Fibroblast of mammary gland (primary cell): Measurements from ENCODE around the gene TEX26.

Experiments used
- DNase-seq: peaks from one replicate; pipeline ENCODE4 v3.0.0-alpha.2; 2010; ENCODE audit warnings: low read depth
- H3K4me3 ChIP-seq: 2 replicates; pipeline ENCODE4 v1.5.1; 2011; ENCODE audit warnings: low read depth, mild to moderate bottlenecking, low read length, moderate library complexity; ENCODE audit not compliant: control insufficient read depth
- TF ChIP-seq, protein P1 (sequence below): conservative IDR thresholded peaks from 2 replicates; pipeline ENCODE4 v1.5.1; 2011; ENCODE audit warnings: low read depth, low read length, inconsistent platforms; ENCODE audit not compliant: control insufficient read depth, insufficient read depth

The TEX26 gene

DNA sequence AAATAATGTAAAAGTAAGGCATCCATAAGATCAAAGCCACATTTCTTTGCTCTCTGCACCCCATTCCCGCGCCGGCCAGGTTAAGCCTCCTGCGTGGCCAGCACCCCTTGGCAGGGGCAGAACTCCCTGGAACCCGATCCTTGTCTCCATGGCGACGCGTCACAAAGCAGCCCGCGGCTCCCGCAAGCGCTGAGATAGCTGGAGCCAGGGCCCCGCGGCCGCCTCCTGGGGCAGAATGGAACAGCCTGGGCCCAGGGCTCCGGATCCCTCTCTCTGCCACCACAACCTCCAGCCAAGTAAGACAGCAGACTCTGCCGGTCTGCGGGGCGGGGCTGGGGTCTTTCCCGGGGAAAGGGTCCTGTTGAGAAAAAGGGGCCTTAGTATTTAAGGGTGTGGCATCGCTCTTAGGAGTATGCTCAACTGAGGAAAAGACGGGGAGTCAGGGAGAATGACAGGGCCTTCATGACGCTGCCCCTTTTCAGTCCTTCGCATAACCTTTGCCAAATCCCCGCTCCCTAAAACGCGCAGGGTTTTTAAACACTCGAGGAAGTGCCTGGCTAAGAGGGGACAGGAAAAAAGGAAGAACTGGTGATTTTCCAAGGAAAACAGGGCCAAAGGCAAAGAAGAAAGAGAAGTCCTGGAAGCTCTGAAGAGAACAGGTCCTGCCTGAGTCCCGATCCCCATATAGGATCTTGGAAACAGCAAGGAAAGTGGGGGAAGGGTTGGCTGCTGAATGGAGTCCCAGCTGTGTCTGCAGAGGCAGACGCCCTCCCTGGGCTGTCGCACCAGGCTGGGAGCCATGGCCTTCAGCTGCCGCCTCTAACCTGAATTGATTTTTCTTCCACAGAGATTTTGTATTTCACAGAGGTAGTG is at the start of gene TEX26:
TEX26 (plus strand) TSS at position 176 of the 873 bp plus-strand sequence; CDS start at position 236, 60 bp downstream.
- H3K4me3 ChIP-seq = no peak within 1 kb of the TSS

DNA sequence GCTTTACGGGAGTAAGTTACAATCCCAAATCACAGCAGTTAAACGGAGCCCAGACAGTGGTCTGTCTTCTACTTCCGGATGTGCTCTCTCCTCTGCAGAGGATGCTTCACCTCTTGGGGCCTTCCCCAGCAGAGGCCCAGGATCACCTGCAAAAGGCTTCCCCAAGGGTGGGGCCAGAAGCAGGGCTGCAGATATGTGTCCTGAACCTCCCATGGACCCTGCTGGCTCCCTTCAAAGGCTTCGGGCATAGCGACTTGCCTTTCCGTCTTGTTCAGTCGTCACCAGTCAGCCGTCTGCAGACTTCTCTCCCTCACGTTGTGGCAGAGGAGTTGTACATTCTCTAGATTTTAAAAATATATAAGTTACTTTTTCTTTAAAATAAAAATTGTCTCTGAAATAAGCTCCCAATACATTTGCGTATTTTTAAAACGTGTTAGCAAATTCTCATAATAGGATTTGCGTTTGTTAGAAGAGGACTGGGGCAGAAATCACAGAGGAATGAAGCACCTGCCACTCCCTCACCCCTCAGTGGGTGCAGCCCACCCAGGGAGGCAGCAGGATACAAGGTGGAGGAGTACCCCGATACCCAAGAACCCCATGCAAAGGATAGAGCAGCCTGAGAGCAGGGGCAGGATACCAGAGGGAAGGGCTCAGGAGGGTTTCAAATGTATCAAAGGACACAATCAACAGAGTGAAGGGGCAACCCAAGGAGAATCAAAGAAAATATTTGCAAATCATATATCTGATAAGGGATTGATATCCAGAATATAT is 49.3 kb upstream of the TEX26 start:
- TF ChIP-seq, protein P1, sequence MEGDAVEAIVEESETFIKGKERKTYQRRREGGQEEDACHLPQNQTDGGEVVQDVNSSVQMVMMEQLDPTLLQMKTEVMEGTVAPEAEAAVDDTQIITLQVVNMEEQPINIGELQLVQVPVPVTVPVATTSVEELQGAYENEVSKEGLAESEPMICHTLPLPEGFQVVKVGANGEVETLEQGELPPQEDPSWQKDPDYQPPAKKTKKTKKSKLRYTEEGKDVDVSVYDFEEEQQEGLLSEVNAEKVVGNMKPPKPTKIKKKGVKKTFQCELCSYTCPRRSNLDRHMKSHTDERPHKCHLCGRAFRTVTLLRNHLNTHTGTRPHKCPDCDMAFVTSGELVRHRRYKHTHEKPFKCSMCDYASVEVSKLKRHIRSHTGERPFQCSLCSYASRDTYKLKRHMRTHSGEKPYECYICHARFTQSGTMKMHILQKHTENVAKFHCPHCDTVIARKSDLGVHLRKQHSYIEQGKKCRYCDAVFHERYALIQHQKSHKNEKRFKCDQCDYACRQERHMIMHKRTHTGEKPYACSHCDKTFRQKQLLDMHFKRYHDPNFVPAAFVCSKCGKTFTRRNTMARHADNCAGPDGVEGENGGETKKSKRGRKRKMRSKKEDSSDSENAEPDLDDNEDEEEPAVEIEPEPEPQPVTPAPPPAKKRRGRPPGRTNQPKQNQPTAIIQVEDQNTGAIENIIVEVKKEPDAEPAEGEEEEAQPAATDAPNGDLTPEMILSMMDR = no peak
- no peak overlapping the region for H3K4me3 ChIP-seq
- no peak for DNase-seq

More for the DNA sequence above, at the start of gene TEX26:
- no peak for DNase-seq
- TF ChIP-seq, protein P1 = no peak

DNA sequence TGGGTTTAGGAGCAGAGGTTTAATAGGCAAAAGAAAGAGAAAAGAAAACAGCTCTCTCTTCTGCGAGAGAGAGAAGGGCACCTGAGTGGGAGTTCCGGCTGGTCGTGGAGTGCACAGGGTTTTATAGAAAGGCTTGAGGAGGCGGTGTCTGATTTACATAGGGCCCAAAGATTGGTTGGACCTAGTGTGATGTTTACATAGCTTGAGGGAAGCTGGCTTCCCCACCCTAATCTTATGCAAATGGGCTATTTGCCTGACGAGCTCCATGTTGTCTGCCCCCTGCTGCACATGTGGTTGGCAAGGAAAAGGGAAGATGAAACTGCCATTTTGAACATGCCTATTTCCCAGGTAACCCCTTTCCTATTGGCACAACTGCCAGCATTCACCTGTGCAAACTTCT is 47.9 kb upstream of the TEX26 start:
- DNase-seq = no peak
- TF ChIP-seq, protein P1 = no peak
- no peak overlapping the region for H3K4me3 ChIP-seq

DNA sequence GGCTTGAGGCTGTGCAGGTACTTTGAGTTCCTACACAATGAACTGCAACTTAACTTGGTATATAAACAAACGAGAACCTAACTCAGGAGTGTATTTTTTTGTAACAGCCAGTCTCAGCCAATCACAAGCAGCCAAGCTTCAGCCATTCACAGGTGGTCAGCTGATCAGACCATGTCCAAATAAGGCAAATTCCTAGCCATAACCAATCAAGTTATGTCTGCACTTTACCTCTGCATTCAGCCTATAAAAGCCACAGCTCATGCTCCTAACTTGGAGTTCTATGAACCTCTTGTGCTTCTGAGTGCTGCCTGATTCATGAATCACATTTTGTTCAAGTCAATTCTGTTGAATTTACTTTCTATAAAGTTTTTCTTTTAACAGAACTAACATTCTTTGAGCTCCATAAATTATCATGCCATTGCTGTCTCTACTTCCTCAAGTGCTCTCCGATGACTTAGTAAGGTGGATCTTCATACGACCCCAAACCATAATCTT is 43.2 kb upstream of the TEX26 start:
- DNase-seq = no peak
- no peak overlapping the region for H3K4me3 ChIP-seq
- TF ChIP-seq, protein P1 = no peak

DNA sequence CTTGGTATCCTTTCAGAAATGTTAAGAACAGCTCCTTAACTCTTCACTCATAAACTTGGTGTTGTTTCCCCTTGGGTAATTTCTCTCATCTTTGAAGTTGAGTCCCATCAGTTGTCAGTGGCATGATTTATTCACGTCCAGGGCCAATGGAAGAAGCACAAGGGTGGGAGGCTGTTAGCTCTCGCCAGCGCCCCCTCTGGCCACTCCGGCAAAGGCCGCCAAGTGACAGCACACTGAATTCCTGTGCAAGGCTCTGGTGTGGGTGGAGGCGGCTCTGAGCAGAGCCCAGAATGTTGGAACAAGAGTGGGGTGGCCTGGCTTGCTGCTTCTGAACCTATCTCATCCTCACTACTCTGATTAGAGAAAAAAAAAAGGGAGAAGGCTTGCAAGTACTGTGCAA is 39.5 kb upstream of the TEX26 start:
- DNase-seq = peak; percentile 72
- TF ChIP-seq, protein P1 = peak; percentile 72

DNA sequence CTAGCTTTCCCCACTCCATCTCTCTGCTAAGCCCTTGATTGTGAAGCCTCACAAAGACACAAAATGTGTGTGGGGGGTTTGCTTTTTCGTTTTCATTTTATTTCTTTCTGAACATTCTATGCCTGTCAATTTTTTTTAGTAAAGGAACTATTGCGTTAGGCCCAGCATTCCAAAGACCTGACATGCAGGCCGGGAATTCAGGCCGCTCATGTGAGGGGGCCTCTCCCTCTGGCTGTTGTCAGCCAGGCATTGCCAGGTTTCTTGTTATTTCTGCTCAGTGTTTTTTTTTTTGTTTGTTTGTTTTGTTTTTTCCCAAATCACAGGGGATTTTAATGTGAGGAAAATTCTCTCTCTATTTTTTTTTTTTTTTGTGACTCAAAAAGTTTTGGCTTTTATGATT is 36.7 kb upstream of the TEX26 start:
- TF ChIP-seq, protein P1 = no peak
- peak; percentile 86 for DNase-seq

More for the DNA sequence above, 39.5 kb upstream of the TEX26 start:
- no peak overlapping the region for H3K4me3 ChIP-seq

More for the DNA sequence above, 36.7 kb upstream of the TEX26 start:
- H3K4me3 ChIP-seq = no peak overlapping the region
